Measurements from ENCODE around the gene PVALEF. TPM values are rescaled to one million over a fixed set of nuclear protein-coding genes. Genes with fewer than 3 reads are reported as not detected.

PVALEF gene
- total and polyA plus RNA-seq, 9 donors: 0.21 to 1.4 (median 0.99) TPM

DNA sequence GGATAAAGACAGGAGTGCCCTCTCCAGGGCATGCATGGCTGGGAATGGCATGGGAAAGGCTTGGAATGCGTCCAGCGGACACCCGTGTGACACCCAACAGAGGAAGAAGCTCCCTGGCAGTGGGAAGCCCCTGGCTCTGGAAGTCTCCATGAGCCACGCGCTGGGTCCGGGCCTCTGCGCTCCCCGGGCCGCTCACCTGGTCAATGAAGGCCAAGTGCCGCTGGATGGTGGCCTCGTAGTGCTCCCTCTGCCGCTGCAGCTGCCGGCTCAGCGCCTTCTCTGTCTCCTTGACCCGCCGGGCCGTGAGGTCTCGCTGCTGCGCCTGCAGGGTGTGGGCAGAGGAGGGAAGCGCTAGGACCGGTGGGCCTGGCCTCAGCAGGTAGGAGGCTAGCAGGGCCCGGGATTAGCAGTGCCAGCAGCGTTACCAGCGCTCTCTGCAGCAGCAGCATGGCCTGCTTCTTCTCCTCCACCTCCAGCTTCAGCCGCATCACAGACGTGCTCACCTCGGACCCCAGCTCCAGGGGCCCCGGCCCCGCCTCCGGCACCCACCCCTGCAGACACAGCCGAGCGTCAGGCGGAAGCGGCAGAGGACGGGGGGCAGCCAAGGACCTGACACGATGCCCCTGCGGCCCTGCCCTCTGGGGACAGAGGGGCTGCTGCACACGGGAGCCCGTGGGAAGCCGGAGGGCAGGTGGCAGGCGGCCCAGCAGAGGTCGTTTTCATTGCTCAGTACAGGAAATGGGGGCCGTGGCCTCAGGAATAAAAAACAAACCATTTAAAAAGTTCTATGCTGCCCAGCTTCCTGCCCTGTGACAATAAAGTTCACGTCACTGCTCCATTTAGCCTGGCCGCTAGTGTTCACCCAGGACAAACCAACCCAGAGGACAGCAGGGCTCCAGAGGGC lies 31.4 kb downstream of the PVALEF start:
- Histone ChIP-seq H3K36me3 (ENCODE audit: control insufficient read depth, insufficient read depth, low read length) (peaks cover 48% of the 10 kb centered on the region), H3K27me3 (ENCODE audit: control insufficient read depth, insufficient read depth, low read length) (no peaks in the 10 kb centered on the region), H3K9me3 (replicated peaks; ENCODE audit: control insufficient read depth, low read depth, low read length) (no peaks in the 10 kb centered on the region), H3K4me1 (ENCODE audit: control insufficient read depth, insufficient read depth, low read length) (peaks cover 35% of the 10 kb centered on the region), H3K27ac (ENCODE audit: low read length) (no peak overlapping the region), H3K4me3 (ENCODE audit: low read length) (no peak overlapping the region)
- DNase-seq: no peak
- 86% methylated on average over 37 of the region's 45 CpGs for WGBS (ENCODE audit: insufficient coverage)

DNA sequence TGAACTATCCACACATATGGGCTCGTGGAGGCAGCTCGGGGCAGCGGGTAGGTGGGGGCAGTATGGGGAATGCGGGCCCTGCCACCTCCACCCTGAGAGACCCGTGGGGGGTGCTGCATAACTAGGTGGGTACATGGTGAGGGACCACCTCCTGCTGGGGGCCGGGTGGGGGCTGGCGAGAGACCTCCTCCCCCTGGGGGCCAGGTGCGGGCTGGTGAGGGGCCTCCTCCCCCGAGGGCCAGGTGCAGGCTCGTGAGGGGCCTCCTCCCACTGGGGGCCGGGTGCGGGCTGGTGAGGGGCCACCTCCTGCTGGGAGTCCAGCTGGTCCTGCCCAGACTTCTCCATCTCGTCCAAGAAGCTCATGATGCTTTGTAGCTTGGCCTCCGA lies 32.1 kb downstream of the PVALEF start:
- Histone ChIP-seq H3K27ac (ENCODE audit: low read length) (no peak overlapping the region), H3K9me3 (replicated peaks; ENCODE audit: control insufficient read depth, low read depth, low read length) (no peaks in the 10 kb centered on the region), H3K4me3 (ENCODE audit: low read length) (no peak overlapping the region), H3K36me3 (ENCODE audit: control insufficient read depth, insufficient read depth, low read length) (peaks cover 46% of the 10 kb centered on the region), H3K27me3 (ENCODE audit: control insufficient read depth, insufficient read depth, low read length) (no peaks in the 10 kb centered on the region), H3K4me1 (ENCODE audit: control insufficient read depth, insufficient read depth, low read length) (peaks cover 35% of the 10 kb centered on the region)
- 67% methylated on average over 12 of the region's 14 CpGs for WGBS (ENCODE audit: insufficient coverage)
- DNase-seq: no peak

DNA sequence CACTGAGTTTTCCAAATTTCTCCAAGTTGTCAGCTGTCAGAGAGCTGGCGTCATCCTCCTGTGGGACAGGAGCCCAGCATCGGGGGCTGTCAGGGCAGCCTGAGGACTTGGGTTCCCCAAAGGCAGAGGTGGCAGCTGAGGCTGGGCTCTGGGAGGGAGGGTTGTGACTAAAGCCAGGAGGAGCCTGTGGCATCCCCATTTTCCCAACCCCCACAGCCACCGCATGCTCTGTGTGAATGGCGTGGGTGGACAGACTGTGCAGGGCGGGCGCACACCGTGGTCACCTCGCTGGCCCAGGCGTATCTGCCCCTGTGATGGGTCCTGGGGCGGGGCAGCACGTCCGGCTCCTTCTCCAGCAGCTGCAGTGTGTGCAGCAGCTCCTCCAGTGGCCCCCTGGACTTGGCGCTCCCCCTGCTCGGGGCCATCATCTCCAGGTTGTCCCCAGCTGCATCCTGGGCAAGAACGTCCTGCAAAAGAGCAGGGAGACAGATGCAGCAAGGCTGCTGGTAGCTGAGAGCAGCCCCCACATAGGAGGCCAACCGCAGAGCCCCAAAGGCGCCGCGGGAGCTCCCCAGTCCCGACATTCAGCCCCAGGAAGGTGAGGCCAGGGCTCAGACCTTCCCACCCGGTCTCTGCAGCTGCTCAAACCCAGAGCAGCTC lies 32.7 kb downstream of the PVALEF start:
- Histone ChIP-seq H3K4me3 (ENCODE audit: low read length) (no peak overlapping the region), H3K4me1 (ENCODE audit: control insufficient read depth, insufficient read depth, low read length) (peaks cover 35% of the 10 kb centered on the region), H3K27me3 (ENCODE audit: control insufficient read depth, insufficient read depth, low read length) (no peaks in the 10 kb centered on the region), H3K36me3 (ENCODE audit: control insufficient read depth, insufficient read depth, low read length) (peaks cover 47% of the 10 kb centered on the region), H3K9me3 (replicated peaks; ENCODE audit: control insufficient read depth, low read depth, low read length) (no peaks in the 10 kb centered on the region), H3K27ac (ENCODE audit: low read length) (no peak overlapping the region)
- DNase-seq: no peak
- 78% methylated on average over 14 of the region's 21 CpGs for WGBS (ENCODE audit: insufficient coverage)

DNA sequence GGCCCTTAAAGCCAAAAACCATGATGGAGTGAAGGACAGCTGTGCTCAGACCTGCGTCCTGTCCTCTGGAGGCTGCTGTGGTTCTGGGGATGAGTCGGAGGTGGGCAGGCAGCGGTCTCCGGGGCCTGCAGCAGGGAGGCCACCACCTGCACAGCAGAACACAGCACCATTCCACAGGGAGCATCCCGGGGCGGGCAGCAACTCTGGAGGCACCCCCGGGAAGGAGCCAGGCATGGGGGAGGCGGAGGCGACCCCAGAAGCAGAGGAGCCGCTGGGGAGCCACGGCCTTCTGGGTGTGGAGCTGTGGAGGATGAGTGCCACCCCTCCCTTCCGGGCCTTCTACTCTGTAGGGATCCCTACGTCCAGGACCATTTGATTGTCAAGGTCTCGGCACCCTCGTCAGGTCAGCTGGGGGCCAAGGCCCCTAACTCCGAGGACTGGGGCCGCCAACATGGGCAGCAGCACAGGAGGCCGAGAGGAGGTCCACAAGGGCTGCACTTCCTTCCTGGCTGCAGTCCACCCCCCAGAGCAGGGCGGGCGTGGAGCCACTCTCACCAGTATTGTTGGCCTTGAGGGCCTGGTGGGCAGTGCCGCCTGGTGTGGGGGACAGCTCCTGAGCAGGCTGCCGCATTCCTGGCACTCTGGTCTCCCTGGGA lies 33.6 kb downstream of the PVALEF start:
- WGBS (ENCODE audit: insufficient coverage): 77% methylated on average over 14 of the region's 22 CpGs
- no peaks in the 10 kb centered on the region for H3K27me3 ChIP-seq (ENCODE audit: control insufficient read depth, insufficient read depth, low read length)
- no peak for DNase-seq
- no peaks in the 10 kb centered on the region for H3K9me3 ChIP-seq (replicated peaks; ENCODE audit: control insufficient read depth, low read depth, low read length)
- no peak overlapping the region for H3K27ac ChIP-seq (ENCODE audit: low read length)
- no peak overlapping the region for H3K4me3 ChIP-seq (ENCODE audit: low read length)
- peaks cover 29% of the 10 kb centered on the region for H3K4me1 ChIP-seq (ENCODE audit: control insufficient read depth, insufficient read depth, low read length)
- H3K36me3 ChIP-seq (ENCODE audit: control insufficient read depth, insufficient read depth, low read length): peaks cover 49% of the 10 kb centered on the region

DNA sequence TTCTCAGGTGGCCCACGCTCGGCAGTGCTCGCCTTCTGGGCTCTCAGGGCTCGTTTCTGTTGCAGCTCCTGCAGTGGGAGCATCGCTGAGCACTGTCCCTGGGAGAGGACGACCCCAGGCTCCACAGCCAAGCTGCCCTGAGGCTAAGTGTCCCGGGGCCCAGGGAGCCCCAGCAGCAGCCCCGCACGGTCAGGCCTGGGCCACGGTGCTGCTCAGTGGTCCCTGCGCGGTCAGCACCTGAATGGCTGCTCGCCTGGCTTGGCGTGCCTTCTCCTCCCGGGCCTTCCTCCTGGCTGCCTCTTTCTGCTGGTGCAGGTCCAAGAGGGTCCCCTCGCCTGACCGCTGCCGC lies 34.1 kb downstream of the PVALEF start:
- peaks cover 48% of the 10 kb centered on the region for H3K36me3 ChIP-seq (ENCODE audit: control insufficient read depth, insufficient read depth, low read length)
- no peak overlapping the region for H3K4me3 ChIP-seq (ENCODE audit: low read length)
- 79% methylated on average over 18 of the region's 18 CpGs for WGBS (ENCODE audit: insufficient coverage)
- H3K4me1 ChIP-seq (ENCODE audit: control insufficient read depth, insufficient read depth, low read length): peaks cover 25% of the 10 kb centered on the region
- H3K9me3 ChIP-seq (replicated peaks; ENCODE audit: control insufficient read depth, low read depth, low read length): no peaks in the 10 kb centered on the region
- no peak overlapping the region for H3K27ac ChIP-seq (ENCODE audit: low read length)
- no peaks in the 10 kb centered on the region for H3K27me3 ChIP-seq (ENCODE audit: control insufficient read depth, insufficient read depth, low read length)
- DNase-seq: no peak

DNA sequence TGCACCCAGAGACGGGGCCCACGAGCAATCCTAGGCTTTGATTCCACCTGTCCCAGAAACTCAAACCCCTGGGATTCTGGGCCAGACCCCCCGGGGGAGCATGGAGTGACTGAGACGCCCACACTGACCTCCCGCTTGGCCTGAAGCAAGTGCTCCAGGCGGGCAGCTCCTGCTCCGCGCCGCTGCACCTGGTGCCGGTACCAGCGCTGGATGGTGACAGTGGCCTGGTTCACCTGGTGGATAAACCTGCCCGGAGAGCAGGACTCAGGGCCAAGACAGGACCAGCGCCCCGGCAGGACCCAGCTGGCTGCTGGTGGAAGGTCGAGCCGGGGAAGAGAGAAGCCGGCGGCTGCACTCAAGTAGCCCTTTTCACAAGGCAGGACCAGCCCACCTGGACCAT lies 34.9 kb downstream of the PVALEF start:
- DNase-seq: no peak
- WGBS (ENCODE audit: insufficient coverage): 89% methylated on average over 15 of the region's 18 CpGs
- H3K4me1 ChIP-seq (ENCODE audit: control insufficient read depth, insufficient read depth, low read length): peaks cover 25% of the 10 kb centered on the region
- no peaks in the 10 kb centered on the region for H3K9me3 ChIP-seq (replicated peaks; ENCODE audit: control insufficient read depth, low read depth, low read length)
- H3K36me3 ChIP-seq (ENCODE audit: control insufficient read depth, insufficient read depth, low read length): peaks cover 49% of the 10 kb centered on the region
- no peaks in the 10 kb centered on the region for H3K27me3 ChIP-seq (ENCODE audit: control insufficient read depth, insufficient read depth, low read length)
- no peak overlapping the region for H3K4me3 ChIP-seq (ENCODE audit: low read length)
- no peak overlapping the region for H3K27ac ChIP-seq (ENCODE audit: low read length)

DNA sequence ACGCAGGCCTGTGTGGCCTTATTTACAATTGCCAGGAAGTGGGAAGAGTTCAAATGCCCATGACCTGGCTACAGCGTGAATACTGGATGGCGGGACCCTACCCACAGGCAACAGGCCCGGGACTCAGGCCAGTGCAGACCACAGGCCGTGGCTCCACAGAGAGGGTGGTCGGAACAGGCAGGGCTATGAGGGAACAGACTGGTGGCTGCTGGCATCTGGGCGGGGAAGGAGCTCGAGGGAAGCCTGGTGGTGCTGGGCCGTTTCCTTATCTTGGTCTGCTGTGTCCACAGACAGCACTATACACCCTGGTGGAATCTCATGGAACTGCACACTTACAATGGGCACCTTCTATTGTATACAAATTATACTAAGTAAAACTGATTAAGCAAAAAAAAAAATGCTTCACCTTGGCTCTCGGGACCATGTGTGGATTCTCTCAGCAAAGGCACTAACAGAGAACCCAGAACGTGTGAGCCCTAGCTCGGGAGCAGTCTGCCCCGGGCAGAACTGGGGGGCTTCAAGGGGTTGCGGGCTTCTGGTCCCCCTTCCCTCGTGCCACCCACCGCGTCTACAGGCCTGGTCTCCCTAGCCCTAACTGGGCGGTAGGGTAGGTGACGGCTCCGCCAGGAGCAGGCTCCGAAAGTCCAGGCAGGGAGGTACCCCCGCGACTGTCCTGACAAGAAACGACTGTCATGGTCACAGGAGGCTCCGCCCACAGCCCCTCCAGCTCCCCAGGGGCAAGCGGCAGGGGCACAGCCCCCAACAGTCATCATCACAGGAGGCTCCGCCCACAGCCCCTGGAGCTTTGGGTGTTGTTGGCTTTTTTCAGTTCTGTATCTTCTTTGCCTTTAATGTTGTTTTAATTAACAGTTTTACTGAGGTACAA lies 35.6 kb downstream of the PVALEF start:
- no peaks in the 10 kb centered on the region for H3K9me3 ChIP-seq (replicated peaks; ENCODE audit: control insufficient read depth, low read depth, low read length)
- H3K27me3 ChIP-seq (ENCODE audit: control insufficient read depth, insufficient read depth, low read length): no peaks in the 10 kb centered on the region
- no peak overlapping the region for H3K27ac ChIP-seq (ENCODE audit: low read length)
- WGBS (ENCODE audit: insufficient coverage): 71% methylated on average over 17 of the region's 27 CpGs
- H3K4me3 ChIP-seq (ENCODE audit: low read length): no peak overlapping the region
- DNase-seq: peak; percentile 81
- H3K4me1 ChIP-seq (ENCODE audit: control insufficient read depth, insufficient read depth, low read length): peaks cover 25% of the 10 kb centered on the region
- H3K36me3 ChIP-seq (ENCODE audit: control insufficient read depth, insufficient read depth, low read length): peaks cover 45% of the 10 kb centered on the region

DNA sequence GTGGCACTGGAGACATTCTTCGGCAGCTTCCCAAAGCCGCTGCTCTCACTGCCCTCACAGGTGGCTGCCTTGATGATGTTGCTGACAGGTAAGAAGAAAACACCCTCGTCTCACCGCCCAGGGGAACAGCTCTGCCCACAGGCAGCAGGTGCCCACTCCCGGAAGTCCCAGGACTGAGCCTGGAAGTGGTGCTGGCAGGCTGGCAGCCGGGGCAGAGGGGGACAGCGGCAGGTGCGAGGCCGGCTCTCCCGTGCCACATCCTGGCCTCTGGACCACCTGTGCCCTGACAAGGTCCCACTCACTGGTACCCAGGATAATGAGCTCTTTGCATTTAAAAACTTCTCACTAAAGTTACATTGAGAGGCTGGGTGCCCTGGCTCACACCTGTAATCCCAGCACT lies 37.0 kb downstream of the PVALEF start:
- peaks cover 42% of the 10 kb centered on the region for H3K36me3 ChIP-seq (ENCODE audit: control insufficient read depth, insufficient read depth, low read length)

DNA sequence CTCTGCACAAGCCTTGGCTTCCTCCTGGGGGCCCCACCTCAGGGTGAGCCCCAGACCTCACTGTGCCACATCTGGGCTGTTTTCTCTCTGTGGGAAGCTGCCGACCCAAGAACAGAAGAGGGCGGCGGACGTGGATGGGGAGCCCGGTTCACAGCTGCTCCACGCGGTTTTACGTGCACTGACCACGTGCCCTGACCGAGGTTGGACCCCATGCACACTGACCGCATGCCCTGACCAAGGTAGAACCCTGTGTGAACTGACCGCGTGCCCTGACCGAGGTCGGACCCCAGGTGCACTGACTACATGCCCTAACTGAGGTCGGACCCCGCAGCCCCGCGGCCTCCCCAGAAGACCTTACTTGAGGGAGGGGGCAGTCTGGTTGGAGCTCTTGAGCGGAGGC lies 37.8 kb downstream of the PVALEF start:
- H3K4me1 ChIP-seq (ENCODE audit: control insufficient read depth, insufficient read depth, low read length): peaks cover 14% of the 10 kb centered on the region
- H3K27me3 ChIP-seq (ENCODE audit: control insufficient read depth, insufficient read depth, low read length): no peaks in the 10 kb centered on the region
- DNase-seq: no peak
- H3K4me3 ChIP-seq (ENCODE audit: low read length): no peak overlapping the region
- no peak overlapping the region for H3K27ac ChIP-seq (ENCODE audit: low read length)
- peaks cover 42% of the 10 kb centered on the region for H3K36me3 ChIP-seq (ENCODE audit: control insufficient read depth, insufficient read depth, low read length)
- 97% methylated on average over 20 of the region's 20 CpGs for WGBS (ENCODE audit: insufficient coverage)
- H3K9me3 ChIP-seq (replicated peaks; ENCODE audit: control insufficient read depth, low read depth, low read length): no peaks in the 10 kb centered on the region

More for the DNA sequence above, 37.0 kb downstream of the PVALEF start:
- WGBS (ENCODE audit: insufficient coverage): 95% methylated on average over 9 of the region's 10 CpGs
- H3K27ac ChIP-seq (ENCODE audit: low read length): no peak overlapping the region
- no peak overlapping the region for H3K4me3 ChIP-seq (ENCODE audit: low read length)
- H3K27me3 ChIP-seq (ENCODE audit: control insufficient read depth, insufficient read depth, low read length): no peaks in the 10 kb centered on the region
- DNase-seq: no peak
- no peaks in the 10 kb centered on the region for H3K9me3 ChIP-seq (replicated peaks; ENCODE audit: control insufficient read depth, low read depth, low read length)
- H3K4me1 ChIP-seq (ENCODE audit: control insufficient read depth, insufficient read depth, low read length): peaks cover 22% of the 10 kb centered on the region

Data from muscle of leg (tissue), 11 donors.